ENCODE measurements around the gene MLYCD.

The MLYCD gene

DNA sequence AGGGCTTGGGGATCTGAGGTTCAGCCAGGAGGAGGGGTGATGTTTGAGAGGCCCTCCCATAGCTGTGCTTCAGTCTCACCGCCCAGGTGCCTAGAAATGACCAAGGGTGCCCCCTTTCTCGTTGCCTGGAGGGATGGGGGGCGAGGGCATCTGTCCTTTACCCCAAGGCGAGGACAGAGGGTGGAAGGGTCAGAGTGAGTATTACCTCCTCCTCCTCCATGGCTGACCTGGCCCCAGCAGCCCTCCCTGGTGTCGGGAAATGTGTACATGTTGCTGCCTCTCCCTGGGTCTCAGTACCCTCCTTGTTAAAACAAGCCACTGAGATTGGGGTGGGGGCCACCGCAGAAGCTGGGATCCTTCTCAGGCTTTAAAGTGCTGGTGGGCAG is 71.5 kb downstream of the MLYCD start:
- DNase-seq (ENCODE audit: low spot score), result no peak

DNA sequence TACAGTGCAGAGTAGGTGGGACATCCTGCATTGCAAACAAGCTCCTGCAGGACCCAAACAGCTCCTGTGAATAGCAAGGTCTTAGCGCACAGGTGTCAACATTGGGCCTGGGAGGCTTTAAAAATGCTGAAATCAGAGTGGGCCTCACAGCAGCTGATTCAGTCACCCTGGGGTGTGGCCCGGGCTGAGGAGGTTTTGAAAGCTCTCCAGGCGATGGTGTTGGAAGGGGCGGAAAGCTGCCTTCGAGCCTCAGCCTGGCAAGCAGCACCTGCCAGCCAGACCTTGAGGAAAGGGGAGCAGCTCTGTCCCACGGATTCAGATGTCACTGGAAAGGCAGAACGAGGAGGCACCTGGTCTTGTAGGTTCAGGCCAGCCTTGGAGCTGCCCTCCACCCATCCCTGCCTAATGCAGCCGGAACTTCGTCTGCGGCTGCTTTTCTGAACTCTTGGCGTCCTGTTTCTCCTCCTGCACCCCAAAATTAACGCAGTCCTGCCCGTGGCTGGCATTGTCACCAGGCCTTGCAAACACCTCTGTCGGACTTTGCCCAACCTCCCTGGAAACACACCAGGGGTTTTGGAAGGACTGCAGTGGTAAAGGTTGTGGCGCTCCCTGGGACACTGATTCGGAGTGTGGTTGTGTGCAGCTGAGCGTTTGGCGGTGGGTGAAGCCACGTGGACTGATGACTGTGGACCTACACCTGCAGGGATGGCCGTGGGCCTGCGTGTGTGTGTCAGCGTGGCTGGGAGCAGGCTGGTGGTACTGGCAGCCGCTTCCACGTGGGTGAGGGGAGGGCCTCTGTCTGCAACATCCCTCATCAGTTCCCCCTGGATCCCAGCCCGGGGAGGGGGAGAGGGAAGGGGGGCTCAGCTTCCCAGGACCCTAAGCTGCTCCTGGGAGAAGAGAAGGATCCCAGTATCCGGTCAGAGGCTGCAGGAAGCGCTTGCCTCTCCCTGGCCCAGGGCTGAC is 72.5 kb downstream of the MLYCD start:
- DNase-seq (ENCODE audit: low spot score), result no peak

DNA sequence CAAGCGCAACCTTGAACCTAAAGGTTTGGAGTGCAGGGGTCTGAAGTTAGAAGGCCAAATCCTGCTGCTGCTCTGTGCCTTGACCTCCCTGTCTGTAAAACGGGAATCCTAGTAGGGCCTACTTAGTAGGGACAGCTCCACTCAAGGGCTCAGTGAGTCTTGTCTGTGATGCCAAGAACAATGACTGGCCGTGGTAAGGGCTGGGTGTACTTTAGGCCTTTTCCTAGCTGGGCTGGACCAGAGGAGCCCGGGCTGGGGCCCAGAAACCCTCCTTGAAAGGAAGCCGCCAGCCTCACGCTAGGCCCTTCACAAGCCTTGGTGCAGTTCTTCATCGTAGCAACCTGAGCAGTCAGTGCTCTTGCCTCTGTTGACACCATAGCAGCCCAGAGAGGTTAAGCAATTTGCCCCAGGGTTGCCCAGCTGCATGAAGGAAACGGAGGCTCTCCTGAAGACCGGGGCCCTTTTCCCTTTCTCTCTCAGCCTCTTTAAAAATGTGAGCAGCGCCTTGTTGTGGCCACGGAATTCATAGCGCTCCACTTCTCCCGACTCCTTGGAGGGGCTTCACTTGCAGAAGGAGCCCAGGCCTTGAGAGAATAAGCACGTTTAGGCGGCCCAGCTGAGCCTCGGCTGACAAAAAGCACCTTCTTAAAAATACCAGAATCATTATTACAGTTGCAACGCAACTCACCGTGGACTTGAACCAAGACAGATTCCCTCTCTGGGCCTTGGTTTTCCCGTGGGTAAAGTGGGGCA is 73.5 kb downstream of the MLYCD start:
- no peak for DNase-seq (ENCODE audit: low spot score)

DNA sequence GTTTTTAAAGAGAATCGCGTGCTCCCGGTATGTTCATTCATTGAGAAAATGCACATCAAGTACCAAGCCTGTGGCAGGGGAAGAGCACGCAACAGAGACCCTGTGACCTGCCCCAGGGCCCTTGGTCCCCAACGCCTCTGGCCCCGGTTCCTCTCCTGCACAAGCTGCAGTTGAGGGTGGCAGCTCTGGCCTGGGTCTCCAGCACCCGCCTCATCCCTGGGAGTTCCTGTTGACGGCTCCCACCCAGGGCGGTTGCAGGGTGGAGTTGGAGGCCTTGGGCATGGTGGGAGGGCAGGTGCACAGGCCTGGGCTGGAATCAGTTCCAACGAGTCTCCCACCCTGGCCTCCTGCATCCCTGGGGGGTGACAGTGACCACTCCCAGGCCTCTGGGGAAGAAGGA is 74.2 kb downstream of the MLYCD start:
- DNase-seq (ENCODE audit: low spot score), result no peak

DNA sequence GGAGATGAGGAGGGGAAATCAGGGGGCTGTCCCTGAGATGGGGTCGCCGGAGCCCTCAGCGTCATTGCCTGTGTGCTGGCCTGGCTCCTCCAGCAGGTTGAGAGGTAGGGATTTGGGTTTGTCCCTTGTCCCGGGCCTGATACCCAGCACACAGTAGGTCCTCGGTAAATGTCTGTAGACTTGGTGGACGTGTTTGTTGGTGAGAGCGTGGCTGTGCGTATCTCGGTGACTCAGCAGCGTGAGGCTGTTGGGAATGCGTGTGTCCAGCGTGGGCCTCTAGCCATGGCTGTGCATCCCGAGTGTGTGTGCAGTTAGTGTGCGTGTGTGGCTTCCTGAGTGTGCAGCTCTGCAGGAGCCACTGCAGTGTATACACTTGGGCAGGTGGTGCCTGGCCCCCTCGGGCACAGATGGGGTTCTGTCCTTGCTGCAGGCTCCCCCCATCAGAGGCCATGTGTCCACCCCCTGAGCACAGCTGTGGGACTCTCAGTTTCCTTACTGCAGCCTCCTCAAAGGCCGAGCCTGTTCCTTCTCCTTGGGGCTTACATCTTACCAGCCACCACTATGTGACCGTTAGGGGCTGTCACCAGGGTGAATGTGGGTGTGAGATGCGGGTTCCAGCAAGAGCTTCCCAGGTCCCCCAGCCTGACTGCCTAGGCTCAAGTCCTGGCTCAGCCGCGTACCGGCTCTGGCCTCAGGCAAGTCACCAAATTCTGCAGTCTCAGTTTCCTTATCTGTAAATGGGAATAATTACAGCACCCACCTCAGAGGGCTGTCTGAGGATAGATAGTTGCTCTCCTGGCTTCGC is 74.9 kb downstream of the MLYCD start:
- no peak for DNase-seq (ENCODE audit: low spot score)

DNA sequence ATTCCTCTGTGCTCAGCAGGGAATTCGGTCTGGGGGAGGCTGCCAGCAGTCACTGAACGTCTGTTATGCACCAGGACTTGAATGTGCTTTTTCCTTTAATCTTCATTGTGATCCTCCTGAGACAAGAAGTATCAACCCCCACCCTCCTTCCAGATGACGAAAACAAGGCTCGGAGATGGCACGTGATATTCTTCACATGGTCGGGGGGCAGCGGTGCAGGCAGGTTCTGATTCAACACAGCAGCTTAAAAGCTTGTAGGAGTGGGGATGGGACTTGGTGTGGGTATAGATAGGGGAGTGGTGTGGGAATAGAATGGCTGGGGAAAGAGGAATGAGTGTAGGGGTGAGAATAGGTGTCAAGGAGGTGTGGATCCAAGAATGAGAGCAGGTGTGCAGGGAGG is 75.6 kb downstream of the MLYCD start:
- no peak for DNase-seq (ENCODE audit: low spot score)

DNA sequence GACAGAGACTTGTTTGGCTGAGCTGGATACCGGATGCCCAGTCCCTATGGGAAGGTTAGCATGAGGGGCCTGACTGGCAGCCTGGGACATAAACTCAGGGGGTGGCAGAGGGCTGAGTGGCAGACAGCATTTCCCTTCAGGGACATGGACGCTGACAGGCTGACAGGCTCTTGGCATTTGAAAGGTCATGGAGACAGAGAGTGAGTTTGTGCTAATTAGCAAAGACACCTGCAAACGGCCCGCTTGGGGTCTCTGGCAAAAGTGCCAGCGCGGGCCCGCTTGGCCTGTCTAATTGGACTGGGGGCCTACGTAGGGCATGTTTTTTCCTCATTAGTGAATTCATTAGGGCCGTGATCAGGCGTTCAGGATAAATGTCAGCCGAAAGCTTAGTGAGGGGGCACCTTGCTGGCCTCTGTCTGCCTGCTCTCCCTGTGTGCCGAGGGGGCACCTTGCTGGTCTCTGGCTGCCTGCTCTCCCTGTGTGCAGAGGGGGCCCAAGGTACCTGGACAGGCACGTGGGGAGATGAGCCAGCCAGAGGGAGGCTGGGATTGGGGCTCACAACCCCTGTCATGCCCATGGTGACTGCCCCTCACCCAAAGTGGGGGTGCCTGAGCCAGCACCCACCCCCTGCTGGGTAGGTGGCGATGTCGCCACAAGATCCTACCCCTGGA is 76.8 kb downstream of the MLYCD start:
- DNase-seq (ENCODE audit: low spot score), result no peak

Data from CD4-positive, alpha-beta T cell treated with Interleukin-15 for 4 hours (primary cell).